Panc1 (cell line): Measurements from ENCODE around the gene ANO2.

Experiments
- CTCF ChIP-seq: fragments of 450-650 bp; IDR thresholded peaks from 2 replicates; pipeline ENCODE4 v1.5.1; 2017; ENCODE audit warnings: mild to moderate bottlenecking
- POLR2AphosphoS5 ChIP-seq: IDR thresholded peaks from 2 replicates; pipeline ENCODE4 v1.6.1; 2012; ENCODE audit warnings: mild to moderate bottlenecking, low read depth, low read length, moderate library complexity

GRCh38 chr12:5746036-5746908 lies 198.8 kb downstream of the ANO2 start:
- no peak for TF ChIP-seq CTCF
- no peak for TF ChIP-seq POLR2AphosphoS5
